ENCODE results near the gene GCC1.
"Not testable (repeated sequence)": the region's sequence is repeated elsewhere in the genome, so short reads cannot be mapped to it uniquely, and the experiment has no call there.

The GCC1 gene

DNA sequence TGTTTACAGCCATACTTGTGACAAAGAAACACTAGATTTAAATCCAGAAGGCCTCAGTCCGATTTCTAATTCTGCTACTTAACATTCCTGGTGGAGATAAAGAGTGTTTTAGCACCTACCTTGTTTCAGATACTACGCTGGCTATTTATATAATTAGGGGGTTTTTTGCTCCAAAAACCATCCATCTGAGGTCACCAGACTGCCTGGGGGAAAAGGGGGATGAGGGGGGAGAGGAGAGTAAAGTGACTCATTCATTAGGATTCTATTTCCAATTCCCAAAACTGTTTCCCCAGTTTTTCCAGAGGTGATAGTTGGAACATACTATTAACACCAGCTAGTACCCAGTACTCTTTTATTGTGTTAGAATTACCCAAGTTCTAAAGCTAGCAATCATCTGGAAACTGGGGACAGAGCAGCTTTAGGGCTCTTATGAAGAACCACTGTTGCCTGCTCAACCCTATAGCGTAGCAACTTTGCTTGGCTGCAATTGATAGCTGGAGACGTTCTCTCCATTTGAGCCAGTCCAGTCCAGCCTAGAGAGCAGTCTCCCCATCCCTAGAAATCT lies 6.6 kb downstream of the GCC1 start:
- Mint-ChIP-seq H3K36me3 (ENCODE audit: low read depth) (peaks cover 60% of the 10 kb centered on the region), H3K9me3 (no peaks in the 10 kb centered on the region), H3K27ac (no peak overlapping the region)

DNA sequence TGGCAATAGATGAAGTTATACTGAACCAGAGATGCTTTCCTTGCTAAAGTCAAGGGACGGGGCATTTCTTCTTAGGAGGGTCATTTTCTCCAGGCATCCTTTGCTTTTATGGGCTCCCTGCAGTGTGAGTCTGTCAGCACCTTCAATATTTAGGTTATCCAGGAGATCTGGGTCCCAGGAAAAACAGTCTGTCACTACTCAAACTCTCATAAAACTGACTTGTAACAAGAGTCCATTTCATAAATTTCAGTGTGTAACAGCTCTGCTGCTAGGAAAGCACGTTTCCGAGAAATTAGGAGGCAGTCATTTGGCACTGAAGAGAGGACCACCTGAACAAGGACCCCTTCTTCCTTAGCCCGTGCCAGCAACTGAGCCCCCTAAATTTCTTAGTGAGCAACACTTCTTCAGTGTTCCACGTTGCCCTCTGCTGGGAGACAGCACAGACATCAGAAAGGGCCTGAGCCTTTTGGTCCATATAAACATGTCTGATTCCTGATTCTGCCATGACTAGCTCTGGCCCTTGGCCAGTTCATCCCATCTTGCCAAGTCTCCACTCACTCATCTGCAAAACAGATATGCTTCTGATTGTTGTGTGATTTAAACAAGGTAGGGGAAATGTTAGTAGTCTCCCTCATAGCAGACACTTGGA lies 7.2 kb downstream of the GCC1 start:
- Mint-ChIP-seq H3K9me3 (no peaks in the 10 kb centered on the region), H3K27me3 (no peaks in the 10 kb centered on the region), H3K4me3 (no peak overlapping the region), H3K36me3 (ENCODE audit: low read depth) (peaks cover 54% of the 10 kb centered on the region), H3K27ac (no peak overlapping the region), H3K4me1 (ENCODE audit: low read depth) (peaks cover 28% of the 10 kb centered on the region)

More for the DNA sequence above, 6.6 kb downstream of the GCC1 start:
- H3K4me3 Mint-ChIP-seq = no peak overlapping the region
- no peaks in the 10 kb centered on the region for H3K27me3 Mint-ChIP-seq
- peaks cover 35% of the 10 kb centered on the region for H3K4me1 Mint-ChIP-seq (ENCODE audit: low read depth)

DNA sequence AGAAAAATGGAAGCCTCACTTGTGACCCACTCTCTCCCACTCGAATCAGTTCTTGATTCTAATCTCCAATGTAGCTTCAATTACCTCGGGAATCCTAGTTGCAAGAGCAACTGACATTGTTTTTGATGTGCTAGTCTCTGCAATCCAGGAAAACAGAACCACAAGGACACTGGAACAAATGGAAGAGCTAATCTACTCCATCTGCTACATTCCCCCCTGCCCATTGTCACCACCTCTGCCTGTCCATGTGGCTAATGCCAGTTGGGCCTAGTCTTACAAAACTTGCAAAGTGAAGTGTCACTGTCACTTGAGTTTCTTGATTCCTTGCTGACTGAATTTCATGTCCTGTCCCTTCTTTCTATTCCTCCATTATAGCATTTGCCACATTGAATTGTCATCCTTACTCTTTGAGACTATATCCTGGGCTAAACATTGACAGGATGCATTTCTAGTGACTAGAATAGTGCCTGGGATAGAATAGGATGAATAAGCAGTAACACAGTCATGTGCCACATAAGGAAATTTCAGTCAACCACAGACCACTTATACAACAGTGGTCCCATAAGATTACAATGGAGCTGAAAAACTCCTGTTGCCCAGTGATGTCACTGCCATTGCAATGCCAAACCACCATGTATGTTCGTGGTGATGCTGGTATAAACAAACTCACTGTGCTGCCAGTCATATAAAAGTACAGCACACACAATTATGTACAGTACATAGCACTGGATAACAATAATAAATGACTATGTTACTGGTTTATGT lies 13.5 kb downstream of the GCC1 start:
- no peaks in the 10 kb centered on the region for H3K4me1 Mint-ChIP-seq (ENCODE audit: low read depth)
- no peaks in the 10 kb centered on the region for H3K27me3 Mint-ChIP-seq
- H3K9me3 Mint-ChIP-seq = no peaks in the 10 kb centered on the region
- H3K27ac Mint-ChIP-seq = no peak overlapping the region
- H3K36me3 Mint-ChIP-seq (ENCODE audit: low read depth) = peaks cover 27% of the 10 kb centered on the region
- H3K4me3 Mint-ChIP-seq = no peak overlapping the region

DNA sequence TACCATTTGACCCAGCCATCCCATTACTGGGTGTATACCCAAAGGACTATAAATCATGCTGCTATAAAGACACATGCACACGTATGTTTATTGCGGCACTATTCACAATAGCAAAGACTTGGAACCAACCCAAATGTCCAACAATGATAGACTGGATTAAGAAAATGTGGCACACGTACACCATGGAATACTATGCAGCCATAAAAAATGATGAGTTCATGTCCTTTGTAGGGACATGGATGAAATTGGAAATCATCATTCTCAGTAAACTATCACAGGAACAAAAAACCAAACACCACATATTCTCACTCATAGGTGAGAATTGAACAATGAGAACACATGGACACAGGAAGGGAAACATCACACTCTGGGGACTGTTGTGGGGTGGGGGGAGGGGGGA lies 17.4 kb downstream of the GCC1 start:
- not testable (repeated sequence) for H3K4me1 Mint-ChIP-seq (ENCODE audit: low read depth); H3K9me3 Mint-ChIP-seq; H3K27me3 Mint-ChIP-seq; H3K4me3 Mint-ChIP-seq; H3K27ac Mint-ChIP-seq
- peaks cover 15% of the 10 kb centered on the region for H3K36me3 Mint-ChIP-seq (ENCODE audit: low read depth)

DNA sequence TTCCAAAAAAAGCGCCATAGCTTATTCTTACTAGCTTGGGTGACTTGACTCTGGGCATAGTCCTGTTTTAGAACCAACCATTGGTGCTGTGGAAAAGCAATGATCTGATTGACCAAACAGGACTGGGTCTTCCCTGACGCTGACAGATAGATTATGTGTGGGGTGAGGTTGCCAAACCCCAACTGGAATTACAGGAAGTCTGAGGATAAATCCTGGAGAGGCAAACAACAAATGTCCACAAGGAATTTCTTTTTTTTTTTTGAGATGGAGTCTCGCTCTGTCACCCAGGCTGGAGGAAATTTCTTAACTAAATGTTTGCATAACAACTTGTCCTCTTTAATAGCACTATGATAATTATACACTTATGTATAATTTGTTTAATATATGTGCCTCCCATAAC lies 19.2 kb downstream of the GCC1 start:
- H3K27ac Mint-ChIP-seq = no peak overlapping the region
- no peak overlapping the region for H3K4me3 Mint-ChIP-seq
- H3K9me3 Mint-ChIP-seq = no peaks in the 10 kb centered on the region
- H3K27me3 Mint-ChIP-seq = no peaks in the 10 kb centered on the region
- no peaks in the 10 kb centered on the region for H3K4me1 Mint-ChIP-seq (ENCODE audit: low read depth)
- peaks cover 15% of the 10 kb centered on the region for H3K36me3 Mint-ChIP-seq (ENCODE audit: low read depth)

DNA sequence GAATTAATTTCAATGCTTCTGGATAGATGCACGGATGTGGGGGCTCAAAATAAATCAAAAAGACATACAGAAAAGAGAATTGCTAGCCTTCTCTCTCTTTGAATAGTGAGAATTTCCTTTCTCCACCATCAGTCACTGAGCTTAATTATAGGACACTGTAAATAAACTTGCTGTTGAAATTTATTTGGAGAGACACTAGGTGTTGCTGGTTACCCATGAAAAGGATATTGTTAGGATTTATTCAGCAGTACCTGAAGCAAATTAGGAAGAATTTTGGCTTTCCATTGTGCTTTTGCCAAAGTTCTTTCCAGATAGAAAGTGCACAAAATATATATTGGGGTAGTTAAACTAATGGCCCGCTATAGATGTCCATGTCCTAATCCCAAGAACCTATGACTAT lies 27.6 kb downstream of the GCC1 start:
- Mint-ChIP-seq H3K4me3 (no peak overlapping the region), H3K9me3 (no peaks in the 10 kb centered on the region), H3K27ac (no peak overlapping the region), H3K27me3 (peaks cover 4% of the 10 kb centered on the region), H3K36me3 (ENCODE audit: low read depth) (no peaks in the 10 kb centered on the region), H3K4me1 (ENCODE audit: low read depth) (no peaks in the 10 kb centered on the region)

DNA sequence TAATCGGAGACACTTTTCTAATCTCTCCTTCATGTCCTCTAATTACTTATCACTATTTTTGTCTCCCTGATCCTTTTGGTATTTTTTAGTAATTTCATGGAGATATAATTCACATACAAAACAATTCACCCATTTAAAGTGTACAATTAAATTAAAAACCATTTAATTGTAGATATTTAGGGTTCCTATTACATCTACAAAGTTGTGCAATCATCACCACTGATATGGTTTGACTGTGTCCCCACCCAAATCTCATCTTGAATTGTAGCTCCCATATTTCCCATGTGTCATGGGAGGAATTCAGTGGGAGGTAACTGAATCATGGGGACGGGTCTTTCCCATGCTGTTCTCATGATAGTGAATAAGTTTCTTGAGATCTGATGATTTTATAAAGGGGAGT lies 29.0 kb downstream of the GCC1 start:
- Mint-ChIP-seq H3K9me3 (no peaks in the 10 kb centered on the region), H3K27me3 (peaks cover 4% of the 10 kb centered on the region), H3K4me3 (no peak overlapping the region), H3K36me3 (ENCODE audit: low read depth) (no peaks in the 10 kb centered on the region), H3K4me1 (ENCODE audit: low read depth) (no peaks in the 10 kb centered on the region), H3K27ac (no peak overlapping the region)

DNA sequence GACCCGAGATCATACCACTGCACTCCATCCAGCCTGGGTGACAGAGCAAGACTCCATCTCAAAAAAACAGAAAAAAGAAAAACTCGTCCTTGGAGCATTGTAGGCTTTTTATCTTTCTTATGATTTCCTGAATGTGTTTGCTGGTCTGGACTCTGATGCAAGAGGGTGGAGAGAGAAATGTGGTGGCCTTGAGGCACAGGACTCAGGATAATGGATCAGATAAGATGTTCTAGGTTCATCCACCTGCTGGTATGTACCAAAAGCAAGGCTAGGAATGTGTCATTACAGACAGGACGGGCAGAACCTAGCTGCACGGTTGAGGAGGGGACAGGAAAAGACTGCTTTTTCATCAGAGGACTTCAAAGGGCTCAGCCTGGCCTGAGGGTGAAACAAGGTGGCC lies 33.5 kb downstream of the GCC1 start:
- peaks cover 1% of the 10 kb centered on the region for H3K9me3 Mint-ChIP-seq
- H3K4me1 Mint-ChIP-seq (ENCODE audit: low read depth) = no peaks in the 10 kb centered on the region
- peaks cover 17% of the 10 kb centered on the region for H3K27me3 Mint-ChIP-seq
- H3K4me3 Mint-ChIP-seq = no peak overlapping the region
- no peaks in the 10 kb centered on the region for H3K36me3 Mint-ChIP-seq (ENCODE audit: low read depth)
- no peak overlapping the region for H3K27ac Mint-ChIP-seq

DNA sequence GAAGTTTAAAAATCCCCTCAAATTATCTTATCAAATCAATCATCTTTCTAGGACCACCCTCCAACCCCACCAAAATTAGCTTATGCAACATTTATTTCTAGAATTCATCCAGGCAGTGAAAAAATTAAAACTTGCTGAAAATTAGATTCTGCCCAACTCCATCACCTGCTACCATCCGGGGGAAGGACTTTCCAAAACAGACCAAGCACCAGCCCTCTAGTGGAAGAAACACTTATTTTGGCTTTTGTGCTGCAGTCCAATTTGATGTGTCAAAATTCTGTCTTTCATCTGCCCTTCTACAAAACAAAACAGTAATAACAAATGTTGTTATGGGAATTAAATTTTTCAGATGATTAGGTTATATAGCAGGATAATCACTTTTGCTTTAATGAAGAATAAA lies 35.1 kb downstream of the GCC1 start:
- no peaks in the 10 kb centered on the region for H3K36me3 Mint-ChIP-seq (ENCODE audit: low read depth)
- peaks cover 21% of the 10 kb centered on the region for H3K27me3 Mint-ChIP-seq
- H3K27ac Mint-ChIP-seq = no peak overlapping the region
- no peaks in the 10 kb centered on the region for H3K4me1 Mint-ChIP-seq (ENCODE audit: low read depth)
- no peak overlapping the region for H3K4me3 Mint-ChIP-seq
- peaks cover 6% of the 10 kb centered on the region for H3K9me3 Mint-ChIP-seq

DNA sequence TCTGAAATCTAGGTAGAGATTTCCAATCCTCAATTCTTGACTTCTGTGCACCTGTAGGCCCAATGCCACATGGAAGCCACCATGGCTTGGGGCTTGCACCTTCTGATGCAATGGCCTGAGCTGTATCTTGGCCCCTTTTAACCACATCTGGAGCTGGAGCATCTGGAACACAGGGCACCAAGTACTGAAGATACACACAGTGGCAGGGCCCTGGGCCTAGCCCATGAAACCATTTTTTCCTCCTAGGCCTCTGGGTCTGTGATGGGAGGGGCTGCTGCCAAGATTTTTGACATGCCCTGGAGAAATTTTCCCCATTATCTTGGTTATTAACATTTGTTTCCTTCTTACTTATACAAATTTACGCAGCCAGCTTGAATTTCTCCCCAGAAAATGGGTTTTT lies 39.1 kb downstream of the GCC1 start:
- no peaks in the 10 kb centered on the region for H3K4me1 Mint-ChIP-seq (ENCODE audit: low read depth)
- peaks cover 6% of the 10 kb centered on the region for H3K9me3 Mint-ChIP-seq
- no peak overlapping the region for H3K4me3 Mint-ChIP-seq
- peaks cover 17% of the 10 kb centered on the region for H3K27me3 Mint-ChIP-seq
- no peak overlapping the region for H3K27ac Mint-ChIP-seq
- no peaks in the 10 kb centered on the region for H3K36me3 Mint-ChIP-seq (ENCODE audit: low read depth)

DNA sequence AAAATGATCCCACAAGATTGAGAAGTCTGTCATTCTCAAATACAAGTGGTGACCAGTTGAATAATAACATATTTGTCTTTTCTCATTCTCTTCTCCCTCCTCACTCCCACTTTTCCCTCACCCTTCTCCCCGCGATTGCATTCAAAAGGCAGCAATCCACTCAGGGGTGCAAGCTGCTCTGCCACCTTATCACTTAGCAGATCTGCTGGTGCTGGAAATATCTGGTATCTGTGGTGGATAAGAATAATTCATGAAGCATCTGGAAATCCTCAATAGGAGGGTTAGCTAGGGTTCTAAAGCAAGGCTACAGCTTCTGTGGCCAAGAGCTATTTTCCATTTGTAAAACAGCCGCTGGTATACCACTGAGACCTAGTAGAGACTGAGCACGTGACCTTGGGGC lies 43.8 kb downstream of the GCC1 start:
- no peaks in the 10 kb centered on the region for H3K36me3 Mint-ChIP-seq (ENCODE audit: low read depth)
- no peak overlapping the region for H3K27ac Mint-ChIP-seq
- H3K4me3 Mint-ChIP-seq = no peak overlapping the region
- H3K27me3 Mint-ChIP-seq = peaks cover 35% of the 10 kb centered on the region
- H3K4me1 Mint-ChIP-seq (ENCODE audit: low read depth) = no peaks in the 10 kb centered on the region
- H3K9me3 Mint-ChIP-seq = peaks cover under 1% of the 10 kb centered on the region

DNA sequence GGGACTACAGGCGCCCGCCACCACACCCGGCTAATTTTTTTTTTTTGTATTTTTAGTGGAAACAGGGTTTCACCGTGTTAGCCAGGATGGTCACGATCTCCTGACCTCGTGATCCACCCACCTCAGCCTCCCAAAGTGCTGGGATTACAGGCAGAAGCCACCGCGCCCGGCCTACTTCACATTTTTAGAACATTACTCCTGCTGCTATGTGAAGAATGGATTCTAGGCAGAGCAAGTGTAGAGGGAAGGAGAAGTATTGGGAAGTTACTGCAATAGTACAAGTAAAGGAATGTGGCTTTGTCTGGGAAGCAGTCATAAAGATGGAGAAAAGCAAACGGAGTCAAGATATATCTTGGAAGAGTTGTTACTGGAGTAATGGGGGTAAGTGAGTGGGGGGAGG lies 44.9 kb downstream of the GCC1 start:
- not testable (repeated sequence) for H3K36me3 Mint-ChIP-seq (ENCODE audit: low read depth); H3K27ac Mint-ChIP-seq; H3K9me3 Mint-ChIP-seq; H3K4me3 Mint-ChIP-seq; H3K4me1 Mint-ChIP-seq (ENCODE audit: low read depth)
- H3K27me3 Mint-ChIP-seq = peaks cover 45% of the 10 kb centered on the region

DNA sequence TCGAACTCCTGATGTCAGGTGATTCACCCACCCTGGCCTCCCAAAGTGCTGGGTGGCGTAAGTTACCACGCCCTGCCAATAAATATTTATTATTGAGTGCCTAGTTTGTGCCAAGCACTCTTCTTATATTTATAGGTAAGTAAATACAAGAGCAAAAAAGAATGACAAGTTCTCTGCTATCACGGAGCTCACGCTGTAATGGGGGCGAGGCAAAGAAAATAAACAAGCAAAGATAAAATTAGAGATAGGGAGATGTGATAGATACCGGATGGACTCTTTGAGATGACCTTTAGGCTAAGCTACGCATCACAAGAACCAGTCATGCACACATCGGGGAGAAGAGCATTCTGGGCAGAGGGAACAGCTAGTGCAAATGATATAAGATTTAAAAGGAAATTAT lies 46.3 kb downstream of the GCC1 start:
- Mint-ChIP-seq H3K27me3 (peaks cover 56% of the 10 kb centered on the region), H3K4me1 (ENCODE audit: low read depth) (no peaks in the 10 kb centered on the region), H3K27ac (no peak overlapping the region), H3K36me3 (ENCODE audit: low read depth) (no peaks in the 10 kb centered on the region), H3K9me3 (no peaks in the 10 kb centered on the region), H3K4me3 (no peak overlapping the region)

DNA sequence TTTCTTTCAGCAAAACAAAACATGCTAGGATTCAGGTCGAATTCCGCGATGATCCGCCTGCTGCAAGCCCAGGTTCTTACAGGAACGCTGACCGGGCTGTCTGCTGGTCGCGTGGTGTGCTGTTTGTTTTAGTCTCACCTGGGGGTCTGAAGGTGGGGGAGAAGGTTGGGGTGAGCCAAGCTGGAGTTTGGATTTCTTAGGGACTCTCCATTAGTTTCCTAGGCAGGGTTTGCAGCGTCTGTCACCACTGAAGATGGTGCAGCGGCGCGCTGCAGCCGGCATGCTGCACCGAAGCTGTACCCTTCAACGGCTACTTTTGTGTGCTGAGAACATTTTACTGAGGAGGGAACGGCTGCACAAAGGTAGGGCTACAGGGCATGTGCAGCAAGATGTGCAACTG lies 48.7 kb downstream of the GCC1 start:
- no peak overlapping the region for H3K4me3 Mint-ChIP-seq
- peaks cover 5% of the 10 kb centered on the region for H3K4me1 Mint-ChIP-seq (ENCODE audit: low read depth)
- peaks cover 62% of the 10 kb centered on the region for H3K27me3 Mint-ChIP-seq
- no peak overlapping the region for H3K27ac Mint-ChIP-seq
- H3K9me3 Mint-ChIP-seq = no peaks in the 10 kb centered on the region
- no peaks in the 10 kb centered on the region for H3K36me3 Mint-ChIP-seq (ENCODE audit: low read depth)

DNA sequence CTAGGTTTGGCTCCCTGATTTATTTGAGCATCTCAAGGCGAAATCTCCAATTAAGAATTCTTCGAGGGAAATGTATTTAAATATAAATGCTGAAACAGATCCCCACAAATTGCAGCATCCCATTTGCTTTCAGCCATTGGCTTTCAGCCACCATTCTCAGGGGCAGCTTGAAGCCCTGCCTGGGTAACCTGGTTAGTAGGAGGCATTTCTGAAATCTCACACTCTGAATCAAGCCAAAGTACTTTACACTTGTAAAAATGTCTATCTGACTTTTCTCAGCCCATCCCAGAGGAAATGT lies 49.1 kb downstream of the GCC1 start:
- no peak overlapping the region for H3K4me3 Mint-ChIP-seq
- no peaks in the 10 kb centered on the region for H3K9me3 Mint-ChIP-seq
- H3K4me1 Mint-ChIP-seq (ENCODE audit: low read depth) = peaks cover 5% of the 10 kb centered on the region
- peaks cover 65% of the 10 kb centered on the region for H3K27me3 Mint-ChIP-seq
- no peak overlapping the region for H3K27ac Mint-ChIP-seq
- no peaks in the 10 kb centered on the region for H3K36me3 Mint-ChIP-seq (ENCODE audit: low read depth)

Measured in stimulated activated naive CD8-positive, alpha-beta T cell treated with anti-CD3 and anti-CD28 coated beads, Interleukin-15, Interleukin-2, amounts not matched to agents 100 ng/mL and 50 ng/mL, for 24 hours (primary cell).